GM12801 (cell line): ENCODE results near the gene ZCCHC18.
"Not testable (repeated sequence)": the region's sequence is repeated elsewhere in the genome, so short reads cannot be mapped to it uniquely, and the experiment has no call there.

Source experiments
- TF ChIP-seq, protein P1 (sequence below): IDR thresholded peaks from one replicate; pipeline ENCODE4 v1.5.1; 2011; ENCODE audit warnings: control low read depth; ENCODE audit not compliant: insufficient read length; ENCODE audit errors: extremely low read depth

The ZCCHC18 gene

DNA sequence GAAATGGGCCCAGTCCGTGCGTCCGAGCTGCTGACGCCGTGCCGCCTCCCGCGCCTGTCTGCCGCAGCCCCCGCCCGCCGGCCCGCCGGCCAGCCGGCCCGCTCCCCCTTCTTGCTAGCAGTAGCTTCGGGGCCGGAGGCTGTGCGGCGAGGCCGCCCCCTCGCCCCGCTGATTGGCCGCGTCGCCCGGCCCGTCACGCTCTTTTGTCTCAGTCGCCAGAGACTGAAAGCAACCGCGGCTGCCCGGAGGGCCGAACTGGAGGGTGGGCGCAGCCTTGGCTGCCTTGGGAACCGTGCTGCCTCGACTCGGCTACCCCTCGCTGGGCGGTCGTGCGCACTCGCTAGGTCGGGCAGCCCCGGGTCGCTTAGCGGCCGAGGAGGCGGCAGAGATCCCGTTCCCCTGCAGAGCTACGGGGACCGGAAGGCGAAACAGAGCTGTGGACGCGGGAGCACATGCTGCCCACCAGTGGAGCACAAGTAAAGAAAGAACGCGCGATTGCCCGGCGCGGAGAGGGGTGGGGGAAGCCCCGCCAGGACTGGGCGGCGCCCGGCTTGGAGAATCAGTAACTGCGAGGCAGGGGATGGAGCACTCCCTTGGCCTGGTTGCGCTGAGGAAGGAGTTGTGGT lies at the start of gene ZCCHC18:
TSS of gene ZCCHC18 (plus strand) at position 198 of the 626 bp plus-strand sequence. CDS start 1,589 bp downstream, outside the sequence.
- TF ChIP-seq, protein P1, sequence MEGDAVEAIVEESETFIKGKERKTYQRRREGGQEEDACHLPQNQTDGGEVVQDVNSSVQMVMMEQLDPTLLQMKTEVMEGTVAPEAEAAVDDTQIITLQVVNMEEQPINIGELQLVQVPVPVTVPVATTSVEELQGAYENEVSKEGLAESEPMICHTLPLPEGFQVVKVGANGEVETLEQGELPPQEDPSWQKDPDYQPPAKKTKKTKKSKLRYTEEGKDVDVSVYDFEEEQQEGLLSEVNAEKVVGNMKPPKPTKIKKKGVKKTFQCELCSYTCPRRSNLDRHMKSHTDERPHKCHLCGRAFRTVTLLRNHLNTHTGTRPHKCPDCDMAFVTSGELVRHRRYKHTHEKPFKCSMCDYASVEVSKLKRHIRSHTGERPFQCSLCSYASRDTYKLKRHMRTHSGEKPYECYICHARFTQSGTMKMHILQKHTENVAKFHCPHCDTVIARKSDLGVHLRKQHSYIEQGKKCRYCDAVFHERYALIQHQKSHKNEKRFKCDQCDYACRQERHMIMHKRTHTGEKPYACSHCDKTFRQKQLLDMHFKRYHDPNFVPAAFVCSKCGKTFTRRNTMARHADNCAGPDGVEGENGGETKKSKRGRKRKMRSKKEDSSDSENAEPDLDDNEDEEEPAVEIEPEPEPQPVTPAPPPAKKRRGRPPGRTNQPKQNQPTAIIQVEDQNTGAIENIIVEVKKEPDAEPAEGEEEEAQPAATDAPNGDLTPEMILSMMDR: no peak

DNA sequence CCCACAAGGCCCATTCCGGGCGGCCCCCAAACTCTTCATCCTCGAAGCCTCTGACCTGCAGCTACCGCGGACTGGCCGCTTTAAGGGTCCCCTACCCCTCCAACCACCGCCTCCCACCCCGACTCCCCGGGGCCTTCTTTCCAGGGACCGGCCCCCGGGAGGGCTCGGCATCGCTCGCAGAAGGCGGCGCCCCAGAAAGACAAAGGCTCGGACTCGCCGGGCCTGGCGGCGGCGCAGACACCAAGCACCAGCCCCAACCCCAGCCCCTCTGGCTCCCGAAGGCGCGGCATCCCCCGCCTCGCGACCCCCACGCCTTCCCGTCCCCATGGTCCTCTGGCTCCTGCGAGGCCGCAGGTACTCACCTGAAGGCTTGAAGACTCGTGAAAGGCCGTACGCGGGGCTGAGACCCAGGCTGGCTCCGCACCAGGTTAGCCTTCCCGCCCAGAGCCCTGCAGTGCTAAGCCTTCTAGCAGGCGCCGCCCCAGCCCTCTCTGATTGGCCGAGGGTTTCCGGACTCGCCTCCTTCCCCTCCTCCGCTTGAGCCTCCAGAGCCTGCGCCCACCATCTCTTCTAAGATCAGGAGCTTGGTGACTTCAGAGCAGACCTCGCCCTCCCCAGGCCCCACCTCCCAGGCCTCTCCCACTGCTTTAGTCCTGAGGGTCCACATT lies 36.4 kb upstream of the ZCCHC18 start, which contains the start of gene TMSB15C:
TSS of gene TMSB15C (minus strand) at position 459 of the 668 bp plus-strand sequence.
- TF ChIP-seq, protein P1: not testable (repeated sequence)

DNA sequence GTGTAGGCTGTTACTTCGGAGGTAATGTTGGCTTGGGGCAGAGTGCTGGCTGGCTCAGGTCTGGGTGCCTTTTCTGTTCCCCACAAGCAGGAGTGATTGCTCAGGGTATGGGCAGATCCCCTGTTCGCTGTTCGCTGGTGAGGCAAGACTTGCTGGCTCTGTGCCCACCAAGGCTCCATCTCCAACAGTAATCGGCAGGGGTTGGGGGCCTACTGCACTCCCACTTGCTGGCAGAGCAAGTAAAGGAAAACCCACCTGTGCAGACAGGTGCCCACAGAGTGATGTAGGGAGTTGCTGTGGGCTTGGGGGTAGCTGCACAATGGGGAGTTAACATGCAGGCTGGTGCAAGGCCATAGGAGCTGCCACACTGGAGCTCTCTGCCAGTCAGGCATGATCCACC lies 28.3 kb upstream of the ZCCHC18 start:
- TF ChIP-seq, protein P1: no peak

DNA sequence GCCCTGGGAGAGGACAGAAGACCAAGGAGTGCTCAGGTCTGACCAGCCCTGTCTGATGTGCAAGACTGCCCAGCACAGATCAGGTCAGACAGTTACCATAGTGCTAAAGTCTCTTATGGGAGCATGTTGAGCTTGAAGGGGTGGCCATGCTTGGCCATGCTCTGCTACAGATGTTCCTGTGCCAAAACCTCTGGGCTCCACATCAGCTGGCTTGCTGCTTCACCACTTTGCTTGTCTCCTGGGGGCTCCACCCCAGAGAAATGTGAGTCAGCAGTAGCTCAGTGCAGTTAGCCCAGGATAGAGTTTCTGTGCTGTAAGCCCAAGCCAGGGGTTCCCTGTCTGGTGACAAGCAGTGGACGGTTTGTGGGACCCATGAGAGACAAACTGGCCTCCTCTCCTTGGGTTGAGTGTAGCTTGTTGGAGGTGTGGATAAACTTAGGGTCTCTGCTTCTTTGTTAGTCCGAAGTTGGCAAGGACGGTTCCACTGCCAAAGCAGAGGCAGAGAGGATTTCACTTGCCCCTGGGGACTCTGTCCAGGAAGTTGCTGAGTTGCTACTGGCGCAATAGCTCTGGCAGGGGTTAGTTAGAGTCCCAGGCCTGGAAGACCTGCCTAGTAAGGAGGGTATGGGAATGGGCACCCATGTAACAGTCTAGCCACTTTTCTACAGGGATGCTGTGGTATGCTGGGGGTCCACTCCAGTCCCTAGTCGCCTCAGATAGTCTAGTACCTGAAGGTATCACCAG lies 27.6 kb upstream of the ZCCHC18 start:
- TF ChIP-seq, protein P1: no peak

DNA sequence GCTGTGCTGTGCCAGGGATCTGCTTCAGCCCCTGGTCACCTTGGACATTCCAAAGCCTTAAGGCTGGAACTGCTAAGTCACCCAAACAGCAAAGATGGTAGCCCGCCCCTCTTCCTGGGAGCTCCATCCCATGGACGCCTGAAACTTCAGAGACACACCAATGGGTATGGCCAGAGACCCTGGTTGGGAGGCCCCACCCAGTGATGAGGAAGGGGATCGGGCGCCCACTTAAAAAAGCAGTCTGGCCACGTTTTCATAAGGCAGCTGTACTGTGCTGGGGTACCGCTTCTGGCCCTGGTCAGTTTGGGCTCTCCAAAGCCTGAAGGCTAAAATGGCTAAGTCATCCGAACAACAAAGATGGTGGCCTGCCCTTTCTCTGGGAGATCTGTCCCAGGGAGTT lies 26.8 kb upstream of the ZCCHC18 start:
- TF ChIP-seq, protein P1: no peak

DNA sequence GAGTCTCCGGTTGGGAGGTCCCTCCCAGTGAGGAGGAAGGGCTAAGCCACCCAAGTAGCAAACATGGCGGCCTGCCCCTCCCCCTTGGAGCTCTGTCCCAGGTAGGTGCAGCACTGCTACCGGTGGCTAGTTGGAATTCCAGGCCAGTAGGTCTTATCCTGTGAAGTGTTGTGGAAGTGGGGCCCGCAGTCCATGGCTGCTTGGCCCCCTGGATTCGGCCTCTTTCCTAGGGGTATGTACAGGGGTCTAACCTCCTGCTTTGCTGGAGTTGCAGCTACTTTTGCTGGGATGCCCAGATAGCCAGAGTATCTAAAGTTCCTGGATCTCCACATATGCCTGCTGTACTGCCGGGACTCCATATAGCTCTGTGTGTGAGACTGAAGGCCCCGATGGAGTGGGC lies 26.4 kb upstream of the ZCCHC18 start:
- TF ChIP-seq, protein P1: no peak

DNA sequence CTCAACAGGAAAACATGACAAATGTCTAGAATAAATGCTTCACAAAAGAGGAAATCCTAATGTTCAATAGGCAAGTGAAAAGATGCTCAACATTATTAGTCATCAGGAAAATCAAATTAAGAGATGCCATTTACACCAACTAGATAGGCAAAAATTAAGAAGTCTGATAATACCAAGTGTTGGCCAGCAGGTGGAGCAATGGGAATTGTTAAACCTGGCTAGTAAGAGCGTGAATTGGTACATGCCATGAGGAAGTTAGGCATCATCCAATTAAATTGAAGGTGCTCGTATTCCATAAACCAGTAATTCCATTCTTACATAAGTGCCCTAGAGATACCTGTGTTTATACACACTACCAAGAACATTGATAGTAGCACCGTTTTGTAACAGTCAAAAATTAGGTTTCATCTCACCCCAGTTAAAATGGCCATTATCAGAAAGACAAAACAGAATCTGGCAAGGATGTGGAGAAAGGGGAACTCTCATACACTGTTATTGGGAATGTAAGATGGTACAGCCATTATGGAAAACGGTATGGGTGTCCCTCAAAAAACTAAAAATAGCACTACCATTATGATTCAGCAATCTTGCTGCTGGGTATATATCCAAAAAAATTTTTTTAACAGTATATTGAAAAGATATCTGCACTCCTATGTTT lies 14.0 kb upstream of the ZCCHC18 start:
- TF ChIP-seq, protein P1: no peak
